HCT116 (cell line): ENCODE measurements around the gene GAP43. TPM values are rescaled to one million over a fixed set of nuclear protein-coding genes. Genes with fewer than 3 reads are reported as not detected.

Source experiments
- ATAC-seq: fragments of 200-7000 bp; cut with Tn5 transposase; 2 replicates; pipeline ENCODE4 v1.9.1; 2020; ENCODE audit warnings: mild to moderate bottlenecking, moderate library complexity
- BruUV-seq: library from RNA; stranded (reverse); fragments of 400-500 nt; replicated peaks from 2 replicates; lab custom pipeline; 2021; lab: Mats Ljungman, UMichigan
- CTCF ChIA-PET: fragments of 300-600 bp; sonication (Branson Sonifier 250); formaldehyde crosslinking; loops from one replicate; lab custom pipeline; 2021; ENCODE audit warnings: antibody characterized with exemption; lab: Charles Lee
- POLR2A ChIA-PET: fragments of 300-600, 350-600 bp; sonication (Branson Sonifier 250); formaldehyde crosslinking; loops from one replicate; lab custom pipeline; 2021; ENCODE audit warnings: antibody characterized with exemption; lab: Charles Lee
- RAD21 ChIA-PET, 2 experiments: fragments of 300-600 bp; sonication (Branson Sonifier 250); formaldehyde crosslinking; loops; one replicate each; lab custom pipeline; 2023; ENCODE audit warnings: low total read pairs in 2 of 2; ENCODE audit not compliant: uncharacterized antibody in 2 of 2, unreplicated experiment in 2 of 2, low non-redundant PET in 1 of 2; lab: Charles Lee
- DNase-seq: peaks from one replicate; pipeline ENCODE4 v3.0.0-alpha.2; 2010; ENCODE audit warnings: low read depth, low spot score
- H2AFZ ChIP-seq: fragments of 200-600 bp; shearing (Covaris generic), sonication (generic); 2 replicates; pipeline ENCODE4 v1.6.1; 2017; ENCODE audit warnings: low read depth, mixed run types, mixed read lengths, antibody characterized with exemption, low read length; ENCODE audit not compliant: poor library complexity, severe bottlenecking
- H3K27ac ChIP-seq: 2 replicates; pipeline ENCODE4 v1.5.1; 2012; ENCODE audit warnings: low read depth, low read length
- H3K27me3 ChIP-seq: fragments of 200-600 bp; sonication (generic); 2 replicates; pipeline ENCODE4 v1.6.1; 2016; ENCODE audit warnings: mixed run types, low read length, mixed read lengths; ENCODE audit not compliant: insufficient read depth
- H3K36me3 ChIP-seq, 2 experiments: fragments of 200-500 bp in 1 of 2; fragments of 200-600 bp in 1 of 2; sonication (Bioruptor generic) in 1 of 2; sonication (generic) in 1 of 2; 2 replicates each; pipeline versions ENCODE4 v1.5.1 to v1.6.1; 2014 to 2016; ENCODE audit warnings: low read length in 2 of 2, inconsistent platforms in 1 of 2, mixed read lengths in 1 of 2, mixed run types in 1 of 2; ENCODE audit not compliant: insufficient read depth in 2 of 2, control insufficient read depth in 1 of 2
- H3K4me1 ChIP-seq, 2 experiments: fragments of 200-600 bp in 1 of 2; sonication (generic) in 1 of 2; 2 replicates each; pipeline versions ENCODE4 v1.5.1 to v1.6.1; 2012 to 2017; ENCODE audit warnings: low read length in 2 of 2, inconsistent platforms in 1 of 2, mild to moderate bottlenecking in 1 of 2, mixed read lengths in 1 of 2, mixed run types in 1 of 2, moderate library complexity in 1 of 2; ENCODE audit not compliant: insufficient read depth in 2 of 2, control insufficient read depth in 1 of 2
- H3K4me2 ChIP-seq: fragments of 200-600 bp; sonication (generic); 2 replicates; pipeline ENCODE4 v1.6.1; 2017; ENCODE audit warnings: mixed run types, low read length, mixed read lengths
- H3K4me3 ChIP-seq, 2 experiments: fragments of 200-600 bp in 1 of 2; sonication (generic) in 1 of 2; replicated peaks in 1 of 2; 2 replicates each; pipeline ENCODE4 v1.5.1; 2011 to 2016; ENCODE audit warnings: low read length in 2 of 2, control low read depth in 1 of 2, low read depth in 1 of 2, mild to moderate bottlenecking in 1 of 2, mixed read lengths in 1 of 2, mixed run types in 1 of 2
- H3K79me2 ChIP-seq: fragments of 200-600 bp; sonication (generic); 2 replicates; pipeline ENCODE4 v1.6.1; 2017; ENCODE audit warnings: mild to moderate bottlenecking, mixed run types, low read length, moderate library complexity, mixed read lengths; ENCODE audit not compliant: insufficient read depth
- H3K9ac ChIP-seq: fragments of 200-600 bp; sonication (generic); 2 replicates; pipeline ENCODE4 v1.6.1; 2016; ENCODE audit warnings: low read length, mixed read lengths
- H3K9me2 ChIP-seq: fragments of 200-600 bp; sonication (generic), shearing (Covaris generic); 2 replicates; pipeline ENCODE4 v1.6.1; 2017; ENCODE audit warnings: mixed run types, mild to moderate bottlenecking, moderate library complexity; ENCODE audit not compliant: insufficient read depth
- H3K9me3 ChIP-seq, 2 experiments: fragments of 200-500 bp in 1 of 2; fragments of 200-600 bp in 1 of 2; sonication (Bioruptor generic) in 1 of 2; sonication (generic) in 1 of 2; 2 replicates each; pipeline ENCODE4 v1.6.1; 2014 to 2017; ENCODE audit warnings: low read length in 2 of 2, mixed read lengths in 2 of 2, inconsistent platforms in 1 of 2, low read depth in 1 of 2, mild to moderate bottlenecking in 1 of 2, mixed run types in 1 of 2, moderate library complexity in 1 of 2; ENCODE audit not compliant: control insufficient read depth in 1 of 2, insufficient read depth in 1 of 2
- H4K20me1 ChIP-seq: fragments of 200-600 bp; sonication (generic), shearing (Covaris generic); 2 replicates; pipeline ENCODE4 v1.6.1; 2017; ENCODE audit warnings: mixed run types, mild to moderate bottlenecking, moderate library complexity; ENCODE audit not compliant: insufficient read depth
- ATF3 ChIP-seq: IDR thresholded peaks from 2 replicates; pipeline ENCODE4 v1.6.1; 2012
- CTCF ChIP-seq, 3 experiments: fragments of 200-600 bp in 1 of 3; sonication (generic) in 1 of 3; IDR thresholded peaks in 2 of 3; conservative IDR thresholded peaks in 1 of 3; 2 replicates each; pipeline ENCODE4 v1.5.1; 2012 to 2017; ENCODE audit warnings: low read depth in 2 of 3, low read length in 2 of 3, antibody characterized with exemption in 1 of 3, borderline replicate concordance in 1 of 3, control low read depth in 1 of 3, mild to moderate bottlenecking in 1 of 3, mixed read lengths in 1 of 3, mixed run types in 1 of 3, moderate library complexity in 1 of 3; ENCODE audit not compliant: insufficient read depth in 1 of 3
- EGR1 ChIP-seq: IDR thresholded peaks from 2 replicates; pipeline ENCODE4 v1.6.1; 2012; ENCODE audit warnings: low read depth
- ELF1 ChIP-seq: IDR thresholded peaks from 2 replicates; pipeline ENCODE4 v1.6.1; 2012; ENCODE audit warnings: low read depth, borderline replicate concordance
- JUND ChIP-seq: IDR thresholded peaks from 2 replicates; pipeline ENCODE4 v1.6.1; 2012
- MAX ChIP-seq: IDR thresholded peaks from 2 replicates; pipeline ENCODE4 v1.6.1; 2012
- RAD21 ChIP-seq: IDR thresholded peaks from 2 replicates; pipeline ENCODE4 v1.6.1; 2012; ENCODE audit warnings: low read depth, mild to moderate bottlenecking
- TCF7L2 ChIP-seq: IDR thresholded peaks from 2 replicates; pipeline ENCODE4 v1.7.0; 2011; ENCODE audit warnings: borderline replicate concordance, inconsistent platforms; ENCODE audit not compliant: insufficient read depth, insufficient read length; ENCODE audit errors: extremely low read depth
- intact Hi-C: fragments of 100-400 bp; cut with micrococcal nuclease; formaldehyde crosslinking; loops from 2 replicates; pipeline ENCODE4 v1.10.0; 2022
- total RNA-seq: library from RNA; stranded (reverse); gene quantifications from one replicate; pipeline ENCODE4 v1.2.1, GENCODE V29; 2021; ENCODE audit not compliant: unreplicated experiment

The GAP43 gene
- total RNA-seq, 1 experiment from 2014 or later, result not detected

DNA sequence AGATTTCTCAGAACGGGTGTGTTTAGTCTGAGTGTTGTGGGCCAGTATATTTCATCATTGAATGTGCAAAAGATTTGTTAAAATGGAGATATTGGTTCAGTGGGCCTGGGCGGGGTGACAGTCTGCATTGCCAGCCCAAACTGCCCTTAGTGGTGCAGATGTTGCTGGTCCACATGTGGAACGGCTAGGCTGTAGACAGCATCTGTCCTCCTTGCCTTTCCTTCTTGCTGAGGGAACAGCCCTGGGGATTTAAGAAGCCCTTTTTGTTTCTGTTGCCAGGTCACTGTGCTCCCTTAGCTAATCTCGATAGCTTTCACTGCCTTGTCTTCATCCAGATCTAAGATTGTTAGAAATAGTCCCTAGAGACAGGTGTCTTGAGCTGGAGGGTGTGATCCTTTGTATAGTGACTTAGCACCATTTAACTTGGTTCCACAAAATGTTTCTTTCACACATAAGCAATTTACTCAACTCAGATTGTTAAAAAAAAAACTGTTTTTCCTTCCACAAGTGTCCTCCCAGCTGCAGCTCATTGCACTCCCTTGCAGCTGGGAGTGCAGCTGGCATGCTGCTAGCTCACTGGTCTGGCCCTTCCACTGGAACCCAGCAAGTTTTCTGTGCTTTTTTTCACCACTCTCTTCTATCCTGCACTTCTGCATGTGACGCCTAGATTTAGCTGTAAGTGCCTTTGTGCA lies 37.5 kb downstream of the GAP43 start:
- Histone ChIP-seq H3K4me2 (no peak overlapping the region), H3K27me3 (no peaks in the 10 kb centered on the region), H3K79me2 (no peaks in the 10 kb centered on the region), H3K9me3 (no peaks in the 10 kb centered on the region), H2AFZ (no peak overlapping the region), H3K36me3 (no peaks in the 10 kb centered on the region), H3K4me1 (peaks cover 5 to 15% of the 10 kb centered on the region in 2 experiments; a peak in 2 of 4 replicates), H4K20me1 (no peaks in the 10 kb centered on the region), H3K27ac (no peak overlapping the region), H3K9me2 (no peaks in the 10 kb centered on the region), H3K9ac (no peak overlapping the region), H3K4me3 (no peak overlapping the region)
- intact Hi-C loops, result no loop called here
- DNase-seq (no peak), ATAC-seq (no peak)
- TF ChIP-seq ELF1, result no peak
- no peak for TF ChIP-seq MAX
- no peak for TF ChIP-seq JUND
- TF ChIP-seq ATF3, result no peak
- TF ChIP-seq CTCF (IDR thresholded peaks at IDR 0.05 in 2 of 3, conservative IDR thresholded peaks at IDR 0.05 in 1 of 3; ENCODE audit: borderline replicate concordance in 1 of 3, insufficient read depth in 1 of 3, low read depth in 2 of 3, low read length in 2 of 3), result no peak
- no peak for TF ChIP-seq EGR1
- no peak for TF ChIP-seq RAD21
- no peak for TF ChIP-seq TCF7L2
- no TSS peak for BruUV-seq
- ChIA-PET POLR2A (no interaction called here), RAD21 (no interaction called here), CTCF (no interaction called here)
